ENCODE results near the gene MET. TPM values are rescaled to one million over a fixed set of nuclear protein-coding genes. Genes with fewer than 3 reads are reported as not detected.

Gene MET
- 100 to 1,000 TPM; 101 to 149 (median 129) TPM for total RNA-seq (2021; fragmentation: NEBNext Ultra II Directional; extraction: Animal tissue kit (Norgen Biotek cat#: 25700))
- long read RNA-seq, full-length matches to known transcripts, result 8 of 54 reads
- long read RNA-seq, partial matches to known transcripts, result 43 of 54 reads
- long read RNA-seq, other reads (novel, unspliced or antisense), result 3 of 54 reads

- Mint-ChIP-seq H3K4me3 (peak within 1 kb of the TSS; percentile 97), H3K4me1 (ENCODE audit: low read depth) (peaks cover 51% of the 10 kb centered on the region), H3K27me3 (ENCODE audit: insufficient read depth) (no peaks in the 10 kb centered on the region), H3K36me3 (ENCODE audit: low read depth) (peaks cover 20% of the 10 kb centered on the region; the same call in 1 of the 2 replicates), H3K27ac (peak within 1 kb of the TSS; percentile 97), H3K9me3 (no peaks in the 10 kb centered on the region)
- TF ChIP-seq CTCF (IDR thresholded peaks at IDR 0.05), result peak; percentile 79
- DNase-seq, result peak; percentile 80
Observed at GRCh38 chr7:116671681-116672595, at the start of gene MET. Gene MET, plus strand, starts transcription at chr7:116672196. Its CDS starts 26,889 bp downstream, at chr7:116699085.

- no peak for TF ChIP-seq CTCF (IDR thresholded peaks at IDR 0.05)
- DNase-seq, result no peak
- H3K27ac Mint-ChIP-seq, result no peak overlapping the region
- H3K27me3 Mint-ChIP-seq (ENCODE audit: insufficient read depth), result peaks cover 26% of the 10 kb centered on the region
- H3K4me1 Mint-ChIP-seq (ENCODE audit: low read depth), result peaks cover 21% of the 10 kb centered on the region
- no peaks in the 10 kb centered on the region for H3K36me3 Mint-ChIP-seq (ENCODE audit: low read depth)
- no peaks in the 10 kb centered on the region for H3K9me3 Mint-ChIP-seq
- H3K4me3 Mint-ChIP-seq, result no peak overlapping the region
Observed at GRCh38 chr7:116626886-116627285, 45.1 kb upstream of the MET start.

- DNase-seq, result peak; percentile 7
- Mint-ChIP-seq H3K27ac (peak overlapping the region; percentile 32; the same call in 1 of the 2 replicates), H3K27me3 (ENCODE audit: insufficient read depth) (peaks cover 14% of the 10 kb centered on the region; the same call in 1 of the 2 replicates), H3K4me3 (no peak overlapping the region), H3K4me1 (ENCODE audit: low read depth) (peaks cover 43% of the 10 kb centered on the region), H3K9me3 (no peaks in the 10 kb centered on the region), H3K36me3 (ENCODE audit: low read depth) (no peaks in the 10 kb centered on the region)
- TF ChIP-seq CTCF (IDR thresholded peaks at IDR 0.05), result no peak
Observed at GRCh38 chr7:116629051-116629463, 42.9 kb upstream of the MET start.

- no peak for TF ChIP-seq CTCF (IDR thresholded peaks at IDR 0.05)
- Mint-ChIP-seq H3K36me3 (ENCODE audit: low read depth) (no peaks in the 10 kb centered on the region), H3K27me3 (ENCODE audit: insufficient read depth) (peaks cover 6% of the 10 kb centered on the region; the same call in 1 of the 2 replicates), H3K9me3 (no peaks in the 10 kb centered on the region), H3K4me1 (ENCODE audit: low read depth) (peaks cover 48% of the 10 kb centered on the region), H3K4me3 (no peak overlapping the region), H3K27ac (no peak overlapping the region)
- no peak for DNase-seq
Observed at GRCh38 chr7:116630357-116630756, 41.6 kb upstream of the MET start.

- no peak for TF ChIP-seq CTCF (IDR thresholded peaks at IDR 0.05)
- no peak overlapping the region for H3K27ac Mint-ChIP-seq
- H3K4me1 Mint-ChIP-seq (ENCODE audit: low read depth), result peaks cover 48% of the 10 kb centered on the region
- H3K9me3 Mint-ChIP-seq, result no peaks in the 10 kb centered on the region
- peak; percentile 10 for DNase-seq
- H3K36me3 Mint-ChIP-seq (ENCODE audit: low read depth), result no peaks in the 10 kb centered on the region
- no peak overlapping the region for H3K4me3 Mint-ChIP-seq
- peaks cover 1% of the 10 kb centered on the region; the same call in 1 of the 2 replicates for H3K27me3 Mint-ChIP-seq (ENCODE audit: insufficient read depth)
Observed at GRCh38 chr7:116630932-116631671, 40.9 kb upstream of the MET start.

Measured in HFFc6 (cell line).